ENCODE data around the gene TMEM151B. TPM values are rescaled to one million over a fixed set of nuclear protein-coding genes. Genes with fewer than 3 reads are reported as not detected.
A peak's percentile ranks its signal among the peaks of the same experiment; 100 is the strongest.

Gene TMEM151B
- total RNA-seq, 1 donor from 2014 or later, result not detected

DNA sequence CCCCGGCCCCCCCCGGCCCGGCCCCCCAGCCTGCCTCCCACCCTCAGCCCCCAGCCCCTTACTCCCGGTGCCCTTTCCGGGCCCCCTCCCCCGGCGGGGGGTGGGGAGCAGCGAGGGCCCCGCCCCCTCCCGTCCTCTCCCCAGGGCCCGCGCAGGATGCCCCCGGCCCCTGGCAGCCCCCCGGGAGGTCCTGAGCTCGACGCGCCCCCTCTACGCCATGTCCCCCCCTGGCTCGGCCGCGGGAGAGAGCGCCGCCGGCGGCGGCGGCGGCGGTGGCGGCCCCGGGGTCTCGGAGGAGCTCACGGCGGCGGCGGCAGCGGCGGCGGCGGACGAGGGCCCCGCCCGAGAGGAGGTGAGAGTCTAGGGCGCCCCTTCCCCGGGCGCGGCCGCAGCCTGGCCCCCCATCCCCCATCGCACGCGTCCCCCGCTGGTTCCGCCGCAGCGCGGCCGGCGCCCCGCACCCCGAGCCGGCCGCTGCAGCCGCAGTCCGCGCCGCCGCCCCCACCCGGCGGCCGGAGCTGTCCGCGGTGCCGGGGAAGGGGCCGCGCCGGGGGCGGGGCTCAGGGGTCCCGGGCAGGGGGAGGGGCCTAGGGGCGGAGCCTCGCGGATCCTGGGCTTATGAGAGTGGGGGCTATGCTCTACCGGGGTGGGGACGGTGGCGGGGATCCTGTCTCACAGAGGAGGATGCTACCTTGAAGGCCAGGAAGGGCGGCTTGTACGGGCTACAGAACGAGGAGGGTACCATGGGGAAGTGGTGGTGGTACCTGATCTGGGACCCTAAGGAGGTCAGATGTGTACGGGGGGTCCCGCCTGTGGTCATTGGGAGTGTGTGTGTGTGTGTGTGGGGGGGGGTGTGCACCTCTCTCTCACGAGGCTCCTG is 516 bp downstream of the TMEM151B start:
- intact Hi-C loops (cut with micrococcal nuclease), result no loop called here
- no peak overlapping the region for H3K27ac Mint-ChIP-seq
- H3K36me3 Mint-ChIP-seq (ENCODE audit: low read depth), result no peaks in the 10 kb centered on the region
- H3K4me1 Mint-ChIP-seq, result peaks cover 30% of the 10 kb centered on the region
- peak overlapping the region; percentile 67 for H3K4me3 Mint-ChIP-seq
- H3K9me3 Mint-ChIP-seq, result no peaks in the 10 kb centered on the region
- peak; percentile 72 for DNase-seq
- H3K27me3 Mint-ChIP-seq, result peaks cover 55% of the 10 kb centered on the region

DNA sequence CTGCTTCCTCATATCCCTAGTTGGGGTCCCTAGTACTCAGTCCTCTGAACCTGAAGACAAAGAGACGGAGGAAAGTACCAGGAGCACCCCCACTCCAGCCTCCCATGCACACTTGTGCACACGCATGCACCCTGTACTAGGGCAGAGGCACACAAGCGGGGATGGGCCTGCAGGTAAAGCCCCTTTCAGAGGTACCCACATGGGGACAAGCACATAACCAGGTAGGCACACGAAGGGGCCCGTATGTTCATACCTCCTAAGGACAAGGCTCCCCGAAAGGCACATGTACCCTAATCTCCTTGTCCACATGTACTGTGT is 1.1 kb downstream of the TMEM151B start:
- Mint-ChIP-seq H3K27me3 (peaks cover 55% of the 10 kb centered on the region), H3K9me3 (no peaks in the 10 kb centered on the region), H3K27ac (no peak overlapping the region), H3K4me3 (peak overlapping the region; percentile 67), H3K4me1 (peaks cover 25% of the 10 kb centered on the region), H3K36me3 (ENCODE audit: low read depth) (no peaks in the 10 kb centered on the region)
- DNase-seq, result no peak
- intact Hi-C loops (cut with micrococcal nuclease), result no loop called here

DNA sequence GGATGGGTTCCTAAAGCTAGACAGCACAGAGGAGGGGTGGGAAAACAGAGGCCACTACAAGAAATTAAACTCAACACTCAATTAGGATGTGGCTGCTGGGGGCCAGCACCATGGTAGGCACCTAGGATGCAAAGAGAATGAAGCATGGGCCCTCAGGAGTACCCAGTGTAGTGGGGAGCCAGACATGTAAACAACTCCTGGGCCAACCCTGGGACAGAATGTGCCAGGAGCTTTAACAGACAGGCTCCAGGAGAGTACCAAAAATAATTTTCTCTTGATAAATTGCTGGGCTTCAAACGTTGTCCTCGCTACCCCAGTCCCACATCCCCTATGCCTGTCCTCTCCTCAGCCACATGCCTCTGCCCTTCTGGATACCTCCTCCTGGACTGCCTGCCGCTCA is 1.7 kb downstream of the TMEM151B start:
- no peaks in the 10 kb centered on the region for H3K9me3 Mint-ChIP-seq
- intact Hi-C loops (cut with micrococcal nuclease), result no loop called here

DNA sequence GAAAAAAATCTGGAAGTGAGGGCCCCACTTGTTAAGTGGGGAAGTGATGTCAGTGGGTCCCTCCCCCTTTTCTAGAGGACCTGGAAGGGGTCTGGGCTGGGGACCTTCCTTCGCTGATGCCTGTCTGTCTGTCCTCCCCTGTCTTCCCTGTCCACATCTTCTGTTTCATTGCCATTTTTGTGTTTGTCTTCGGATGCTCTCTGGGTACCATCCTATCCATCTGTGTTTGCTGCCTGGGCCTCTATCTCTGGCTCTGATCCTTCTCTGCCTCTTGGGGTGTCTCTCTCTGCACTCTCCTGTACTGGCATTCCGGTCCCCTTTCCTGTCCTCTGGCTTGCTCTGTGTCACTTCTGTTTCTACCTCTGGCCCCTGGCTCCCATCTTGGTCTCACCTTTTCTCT is 2.3 kb downstream of the TMEM151B start:
- no peak overlapping the region for H3K27ac Mint-ChIP-seq
- H3K4me3 Mint-ChIP-seq, result no peak overlapping the region
- intact Hi-C loops (cut with micrococcal nuclease), result no loop called here
- H3K9me3 Mint-ChIP-seq, result no peaks in the 10 kb centered on the region
- peaks cover 16% of the 10 kb centered on the region for H3K4me1 Mint-ChIP-seq
- H3K27me3 Mint-ChIP-seq, result peaks cover 63% of the 10 kb centered on the region
- no peak for DNase-seq
- H3K36me3 Mint-ChIP-seq (ENCODE audit: low read depth), result no peaks in the 10 kb centered on the region

More for the DNA sequence above, 1.7 kb downstream of the TMEM151B start:
- Mint-ChIP-seq H3K27ac (no peak overlapping the region), H3K36me3 (ENCODE audit: low read depth) (no peaks in the 10 kb centered on the region), H3K27me3 (peaks cover 57% of the 10 kb centered on the region), H3K4me3 (peak overlapping the region; percentile 10), H3K4me1 (peaks cover 20% of the 10 kb centered on the region)
- DNase-seq, result no peak

- H3K36me3 Mint-ChIP-seq (ENCODE audit: low read depth), result no peaks in the 10 kb centered on the region
- no peaks in the 10 kb centered on the region for H3K9me3 Mint-ChIP-seq
Observed at GRCh38 chr6:44272999-44273566, 2.8 kb downstream of the TMEM151B start.

GRCh38 chr6:44273617-44274016 is 3.4 kb downstream of the TMEM151B start:
- no peaks in the 10 kb centered on the region for H3K9me3 Mint-ChIP-seq
- H3K27ac Mint-ChIP-seq, result no peak overlapping the region
- intact Hi-C loops (cut with micrococcal nuclease), result no loop called here

More at GRCh38 chr6:44272999-44273566, 2.8 kb downstream of the TMEM151B start:
- intact Hi-C loops (cut with micrococcal nuclease), result no loop called here
- Mint-ChIP-seq H3K4me3 (no peak overlapping the region), H3K4me1 (peaks cover 12% of the 10 kb centered on the region), H3K27me3 (peaks cover 68% of the 10 kb centered on the region), H3K27ac (no peak overlapping the region)
- DNase-seq, result no peak

DNA sequence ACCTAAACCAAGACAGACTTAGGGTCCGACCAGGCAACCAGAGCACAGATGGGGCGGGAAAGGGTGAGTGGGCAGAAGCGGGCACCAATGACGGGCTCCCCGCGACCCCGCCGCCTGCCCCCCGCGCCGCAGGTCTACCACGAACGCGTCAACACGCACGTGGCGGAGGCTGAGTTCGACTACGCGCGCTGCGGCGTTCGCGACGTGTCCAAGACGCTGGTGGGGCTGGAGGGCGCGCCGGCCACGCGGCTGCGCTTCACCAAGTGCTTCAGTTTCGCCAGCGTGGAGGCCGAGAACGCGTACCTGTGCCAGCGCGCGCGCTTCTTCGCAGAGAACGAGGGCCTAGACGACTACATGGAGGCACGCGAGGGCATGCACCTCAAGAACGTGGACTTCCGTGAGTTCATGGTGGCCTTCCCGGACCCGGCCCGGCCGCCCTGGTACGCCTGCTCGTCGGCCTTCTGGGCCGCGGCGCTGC is 5.1 kb downstream of the TMEM151B start:
- Mint-ChIP-seq H3K4me3 (no peak overlapping the region), H3K27ac (no peak overlapping the region)

More at GRCh38 chr6:44273617-44274016, 3.4 kb downstream of the TMEM151B start:
- Mint-ChIP-seq H3K36me3 (ENCODE audit: low read depth) (no peaks in the 10 kb centered on the region), H3K4me3 (no peak overlapping the region), H3K27me3 (peaks cover 67% of the 10 kb centered on the region), H3K4me1 (peaks cover 12% of the 10 kb centered on the region)
- no peak for DNase-seq

DNA sequence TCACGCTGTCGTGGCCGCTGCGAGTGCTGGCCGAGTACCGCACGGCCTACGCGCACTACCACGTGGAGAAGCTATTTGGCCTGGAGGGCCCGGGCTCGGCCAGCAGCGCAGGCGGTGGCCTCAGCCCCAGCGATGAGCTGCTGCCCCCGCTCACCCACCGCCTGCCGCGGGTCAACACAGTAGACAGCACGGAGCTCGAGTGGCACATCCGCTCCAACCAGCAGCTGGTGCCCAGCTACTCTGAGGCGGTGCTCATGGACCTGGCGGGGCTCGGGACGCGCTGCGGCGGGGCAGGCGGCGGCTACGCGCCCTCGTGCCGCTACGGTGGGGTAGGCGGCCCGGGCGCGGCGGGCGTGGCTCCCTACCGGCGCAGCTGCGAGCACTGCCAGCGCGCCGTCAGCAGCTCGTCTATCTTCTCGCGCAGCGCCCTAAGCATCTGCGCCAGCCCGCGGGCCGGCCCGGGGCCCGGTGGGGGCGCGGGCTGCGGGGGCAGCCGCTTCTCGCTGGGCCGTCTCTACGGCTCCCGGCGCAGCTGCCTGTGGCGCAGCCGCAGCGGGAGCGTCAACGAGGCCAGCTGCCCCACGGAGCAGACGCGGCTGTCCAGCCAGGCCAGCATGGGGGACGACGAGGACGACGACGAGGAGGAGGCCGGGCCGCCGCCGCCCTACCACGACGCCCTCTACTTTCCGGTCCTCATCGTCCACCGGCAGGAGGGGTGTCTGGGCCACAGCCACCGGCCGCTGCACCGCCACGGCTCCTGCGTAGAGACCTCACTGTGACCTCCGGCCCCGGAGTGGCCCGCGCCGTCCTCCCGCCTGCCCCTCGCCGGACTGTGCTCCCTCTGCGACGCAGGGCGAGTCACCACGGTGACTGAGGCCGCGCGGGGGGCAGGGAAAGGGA is 5.7 kb downstream of the TMEM151B start:
- peak; percentile 77 for DNase-seq
- Mint-ChIP-seq H3K4me1 (peaks cover 2% of the 10 kb centered on the region), H3K36me3 (ENCODE audit: low read depth) (no peaks in the 10 kb centered on the region), H3K4me3 (no peak overlapping the region), H3K9me3 (no peaks in the 10 kb centered on the region), H3K27ac (no peak overlapping the region), H3K27me3 (peaks cover 60% of the 10 kb centered on the region)
- intact Hi-C loops (cut with micrococcal nuclease), result no loop called here

More for the DNA sequence above, 5.1 kb downstream of the TMEM151B start:
- H3K36me3 Mint-ChIP-seq (ENCODE audit: low read depth), result no peaks in the 10 kb centered on the region
- no peaks in the 10 kb centered on the region for H3K9me3 Mint-ChIP-seq
- no peak for DNase-seq
- H3K27me3 Mint-ChIP-seq, result peaks cover 58% of the 10 kb centered on the region
- H3K4me1 Mint-ChIP-seq, result peaks cover 2% of the 10 kb centered on the region
- intact Hi-C loops (cut with micrococcal nuclease), result no loop called here

- H3K27ac Mint-ChIP-seq, result no peak overlapping the region
- no peak for DNase-seq
- H3K4me3 Mint-ChIP-seq, result no peak overlapping the region
- H3K9me3 Mint-ChIP-seq, result no peaks in the 10 kb centered on the region
- peaks cover 50% of the 10 kb centered on the region for H3K27me3 Mint-ChIP-seq
- H3K36me3 Mint-ChIP-seq (ENCODE audit: low read depth), result no peaks in the 10 kb centered on the region
- intact Hi-C loops (cut with micrococcal nuclease), result no loop called here
- H3K4me1 Mint-ChIP-seq, result peaks cover 2% of the 10 kb centered on the region
Observed at GRCh38 chr6:44276667-44277640, 6.7 kb downstream of the TMEM151B start.

- Mint-ChIP-seq H3K9me3 (no peaks in the 10 kb centered on the region), H3K4me1 (peaks cover 2% of the 10 kb centered on the region), H3K27me3 (peaks cover 43% of the 10 kb centered on the region), H3K4me3 (no peak overlapping the region), H3K36me3 (ENCODE audit: low read depth) (no peaks in the 10 kb centered on the region), H3K27ac (no peak overlapping the region)
- intact Hi-C loops (cut with micrococcal nuclease), result no loop called here
- DNase-seq, result no peak
Observed at GRCh38 chr6:44277763-44278162, 7.5 kb downstream of the TMEM151B start.

GRCh38 chr6:44278315-44278714 is 8.1 kb downstream of the TMEM151B start:
- Mint-ChIP-seq H3K4me3 (no peak overlapping the region), H3K27me3 (peaks cover 37% of the 10 kb centered on the region), H3K9me3 (no peaks in the 10 kb centered on the region), H3K27ac (no peak overlapping the region), H3K36me3 (ENCODE audit: low read depth) (no peaks in the 10 kb centered on the region), H3K4me1 (peaks cover 2% of the 10 kb centered on the region)
- DNase-seq, result no peak
- intact Hi-C loops (cut with micrococcal nuclease), result no loop called here

DNA sequence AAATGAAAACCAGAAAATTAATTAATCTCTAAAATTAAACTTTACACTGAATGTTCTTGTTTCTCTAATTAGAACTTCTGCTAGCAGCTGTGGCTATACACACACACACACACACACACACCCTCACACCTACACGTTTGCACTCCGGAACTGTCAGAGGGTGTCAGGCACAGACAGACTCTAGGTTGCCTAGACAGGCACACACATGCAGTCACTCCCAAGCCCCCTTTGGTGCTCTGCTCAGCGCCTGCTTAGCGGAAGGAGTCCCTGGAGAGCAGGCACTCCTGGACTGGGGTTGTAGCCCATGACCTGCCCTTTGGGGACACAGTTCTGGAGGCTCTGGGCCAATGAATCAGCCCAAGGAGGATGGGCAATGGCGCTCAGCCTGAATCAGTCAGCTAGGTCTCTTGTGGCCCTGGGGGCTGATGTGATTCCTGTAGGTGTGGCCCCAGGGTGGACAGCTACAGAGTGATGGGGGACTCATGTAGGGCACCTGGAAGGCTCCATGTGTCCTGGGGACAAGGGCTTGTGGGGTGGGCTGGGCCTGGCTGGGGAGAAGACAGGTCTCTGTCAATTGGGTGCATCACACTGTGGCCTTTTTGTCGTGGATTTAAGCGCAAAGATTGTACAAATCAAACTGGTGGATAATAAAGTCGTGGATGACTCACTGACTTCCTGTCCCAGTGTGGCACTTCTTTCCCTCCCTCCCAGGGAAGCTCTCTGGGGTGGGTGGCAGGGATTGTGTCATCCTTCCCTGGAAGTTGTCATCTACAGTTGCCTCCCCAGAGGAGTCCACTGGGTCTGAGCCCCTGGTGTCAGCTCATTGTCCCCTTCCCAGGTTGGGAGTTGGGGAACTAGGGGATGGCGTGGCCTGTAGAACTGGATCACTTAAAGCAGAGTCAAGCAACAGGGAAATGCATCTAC is 8.8 kb downstream of the TMEM151B start:
- peaks cover 2% of the 10 kb centered on the region for H3K4me1 Mint-ChIP-seq
- DNase-seq, result no peak
- intact Hi-C loops (cut with micrococcal nuclease), result no loop called here
- peaks cover 33% of the 10 kb centered on the region for H3K27me3 Mint-ChIP-seq
- no peaks in the 10 kb centered on the region for H3K9me3 Mint-ChIP-seq
- no peak overlapping the region for H3K27ac Mint-ChIP-seq
- H3K36me3 Mint-ChIP-seq (ENCODE audit: low read depth), result no peaks in the 10 kb centered on the region
- H3K4me3 Mint-ChIP-seq, result no peak overlapping the region
